Measurements from ENCODE around the gene ARHGAP33.

GRCh38 chr19:35734889-35735288, 40.5 kb upstream of the ARHGAP33 start:
- TF ChIP-seq POLR2A (IDR thresholded peaks at IDR 0.05; ENCODE audit: control extremely low read depth in 1 of 2, low read depth in 2 of 2, low read length in 2 of 2), result no peak
- TF ChIP-seq CTCF (IDR thresholded peaks at IDR 0.05; ENCODE audit: control extremely low read depth in 1 of 3, insufficient read depth in 1 of 3, low read depth in 1 of 3, low read length in 3 of 3), result no peak
- no peak for TF ChIP-seq BRCA1 (IDR thresholded peaks at IDR 0.05; ENCODE audit: low read depth, low read length)
- no peak for TF ChIP-seq ATF3 (IDR thresholded peaks at IDR 0.05; ENCODE audit: insufficient read depth, low read depth, low read length)
- no peak for TF ChIP-seq CHD2 (IDR thresholded peaks at IDR 0.05; ENCODE audit: low read length)
- no peak for TF ChIP-seq SP1 (IDR thresholded peaks at IDR 0.05; ENCODE audit: low read depth, low read length)
- TF ChIP-seq MAX (IDR thresholded peaks at IDR 0.05), result no peak
